Umbilical cord (tissue), 2 donors: ENCODE results near the gene CFAP92. TPM values are rescaled to one million over a fixed set of nuclear protein-coding genes. Genes with fewer than 3 reads are reported as not detected.
A peak's percentile ranks its signal among the peaks of the same experiment; 100 is the strongest.

ENCODE experiments used
- DNase-seq: peaks from one replicate; pipeline ENCODE4 v3.0.0-alpha.2; 2015; ENCODE audit warnings: low spot score
- total RNA-seq: library from RNA; depleted of rRNA; stranded (reverse); fragments of >200 nt; gene quantifications from one replicate; pipeline ENCODE4 v1.2.3, GENCODE V29; 2014; ENCODE audit warnings: low replicate concordance; ENCODE audit not compliant: insufficient read depth

The CFAP92 gene
- total RNA-seq, 1 donor from 2014 or later, result 2.2 TPM

GRCh38 chr3:128991355-128991895 lies 2.5 kb downstream of the CFAP92 start:
- DNase-seq, result no peak

- no peak for DNase-seq
Observed at GRCh38 chr3:128988286-128988685, 5.6 kb downstream of the CFAP92 start.

- peak; percentile 52 for DNase-seq
Observed at GRCh38 chr3:128987302-128988100, 6.4 kb downstream of the CFAP92 start.

GRCh38 chr3:128984596-128984995 lies 9.3 kb downstream of the CFAP92 start:
- DNase-seq, result no peak

GRCh38 chr3:128983293-128984069 lies 10.4 kb downstream of the CFAP92 start:
- DNase-seq, result no peak

GRCh38 chr3:128975276-128975675 lies 18.6 kb downstream of the CFAP92 start:
- no peak for DNase-seq

GRCh38 chr3:128973988-128974564 lies 19.8 kb downstream of the CFAP92 start:
- DNase-seq, result no peak

- peak; percentile 59 for DNase-seq
Observed at GRCh38 chr3:128971421-128972100, 22.3 kb downstream of the CFAP92 start.

GRCh38 chr3:128970740-128971047 lies 23.2 kb downstream of the CFAP92 start:
- DNase-seq, result no peak

GRCh38 chr3:128969993-128970739 lies 23.7 kb downstream of the CFAP92 start:
- DNase-seq, result peak; percentile 43

- DNase-seq, result peak; percentile 59
Observed at GRCh38 chr3:128967748-128968355, 26.0 kb downstream of the CFAP92 start.

- no peak for DNase-seq
Observed at GRCh38 chr3:128965818-128966217, 28.1 kb downstream of the CFAP92 start.

GRCh38 chr3:128965280-128965679 lies 28.6 kb downstream of the CFAP92 start:
- DNase-seq, result no peak

- DNase-seq, result no peak
Observed at GRCh38 chr3:128956440-128956839, 37.4 kb downstream of the CFAP92 start.

GRCh38 chr3:128950223-128950938 lies 43.5 kb downstream of the CFAP92 start:
- DNase-seq, result no peak

GRCh38 chr3:128949158-128949557 lies 44.7 kb downstream of the CFAP92 start:
- DNase-seq, result no peak

GRCh38 chr3:128946411-128946810 lies 47.5 kb downstream of the CFAP92 start:
- no peak for DNase-seq

- no peak for DNase-seq
Observed at GRCh38 chr3:128945878-128946175, 48.0 kb downstream of the CFAP92 start.

GRCh38 chr3:128945041-128945877 lies 48.6 kb downstream of the CFAP92 start:
- DNase-seq, result no peak
